Adipocyte (in vitro differentiated cells): ENCODE measurements around the gene ZNF526.

ENCODE experiments used
- DNase-seq: peaks from one replicate; pipeline ENCODE4 v3.0.0-alpha.2; 2015; ENCODE audit warnings: low read depth
- H3K27me3 ChIP-seq: replicated peaks from 2 replicates; pipeline ENCODE4 v1.7.0; 2013; ENCODE audit warnings: mild to moderate bottlenecking, low read length, moderate library complexity; ENCODE audit not compliant: control insufficient read depth, insufficient read depth
- H3K36me3 ChIP-seq: 2 replicates; pipeline ENCODE4 v1.7.0; 2013; ENCODE audit warnings: low read length, mild to moderate bottlenecking, moderate library complexity; ENCODE audit not compliant: control insufficient read depth, insufficient read depth, severe bottlenecking
- H3K4me1 ChIP-seq: 2 replicates; pipeline ENCODE4 v1.7.0; 2013; ENCODE audit warnings: mild to moderate bottlenecking, low read length, moderate library complexity; ENCODE audit not compliant: control insufficient read depth, insufficient read depth
- H3K4me3 ChIP-seq: 2 replicates; pipeline ENCODE4 v1.7.0; 2013; ENCODE audit warnings: mild to moderate bottlenecking, low read length, moderate library complexity
- H3K9ac ChIP-seq: 2 replicates; pipeline ENCODE4 v1.7.0; 2013; ENCODE audit warnings: mild to moderate bottlenecking, low read length, moderate library complexity
- H3K9me3 ChIP-seq: 2 replicates; pipeline ENCODE4 v1.7.0; 2013; ENCODE audit warnings: mild to moderate bottlenecking, low read length, moderate library complexity; ENCODE audit not compliant: control insufficient read depth

The ZNF526 gene

GRCh38 chr19:42212886-42213285, 7.2 kb upstream of the ZNF526 start:
- H3K4me3 ChIP-seq = no peak overlapping the region
- H3K4me1 ChIP-seq = peaks cover 11% of the 10 kb centered on the region
- DNase-seq = no peak
- no peak overlapping the region for H3K9ac ChIP-seq
- H3K9me3 ChIP-seq = no peaks in the 10 kb centered on the region
- no peaks in the 10 kb centered on the region for H3K27me3 ChIP-seq
- H3K36me3 ChIP-seq = peaks cover 28% of the 10 kb centered on the region

- H3K9ac ChIP-seq = no peak overlapping the region
- no peaks in the 10 kb centered on the region for H3K27me3 ChIP-seq
- peaks cover 14% of the 10 kb centered on the region for H3K36me3 ChIP-seq
- DNase-seq = no peak
- H3K4me3 ChIP-seq = no peak overlapping the region
- no peaks in the 10 kb centered on the region for H3K9me3 ChIP-seq
- peaks cover 20% of the 10 kb centered on the region for H3K4me1 ChIP-seq
These were observed 5.2 kb upstream of the ZNF526 start for GRCh38 chr19:42214810-42215485.

- H3K36me3 ChIP-seq = peaks cover 13% of the 10 kb centered on the region
- peak; percentile 69 for DNase-seq
- no peaks in the 10 kb centered on the region for H3K9me3 ChIP-seq
- peaks cover 32% of the 10 kb centered on the region for H3K4me1 ChIP-seq
- H3K9ac ChIP-seq = peak overlapping the region; percentile 89
- H3K27me3 ChIP-seq = no peaks in the 10 kb centered on the region
- H3K4me3 ChIP-seq = peak overlapping the region; percentile 96
These were observed 3.2 kb upstream of the ZNF526 start for GRCh38 chr19:42216653-42217519.

- Histone ChIP-seq H3K4me1 (peaks cover 32% of the 10 kb centered on the region), H3K9me3 (no peaks in the 10 kb centered on the region), H3K36me3 (peaks cover 13% of the 10 kb centered on the region), H3K9ac (peak within 1 kb of the TSS; percentile 89), H3K27me3 (no peaks in the 10 kb centered on the region), H3K4me3 (peak within 1 kb of the TSS; percentile 96)
- DNase-seq = peak; percentile 97
These were observed 2.3 kb upstream of the ZNF526 start, which contains the start of gene DEDD2 for GRCh38 chr19:42217520-42218437. Gene DEDD2, minus strand, starts transcription at chr19:42217677. Its CDS starts 670 bp downstream, at chr19:42217007.

GRCh38 chr19:42220751-42221097, 612 bp downstream of the ZNF526 start:
- no peak for DNase-seq

GRCh38 chr19:42224940-42225717, 5.0 kb downstream of the ZNF526 start:
- no peaks in the 10 kb centered on the region for H3K27me3 ChIP-seq
- H3K36me3 ChIP-seq = peaks cover 50% of the 10 kb centered on the region
- H3K9ac ChIP-seq = no peak overlapping the region
- peaks cover 18% of the 10 kb centered on the region for H3K4me1 ChIP-seq
- no peak for DNase-seq
- H3K9me3 ChIP-seq = no peaks in the 10 kb centered on the region
- no peak overlapping the region for H3K4me3 ChIP-seq

More at GRCh38 chr19:42220751-42221097, 612 bp downstream of the ZNF526 start:
- Histone ChIP-seq H3K27me3 (no peaks in the 10 kb centered on the region), H3K4me1 (peaks cover 32% of the 10 kb centered on the region), H3K9ac (peak overlapping the region; percentile 98), H3K36me3 (peaks cover 17% of the 10 kb centered on the region), H3K9me3 (no peaks in the 10 kb centered on the region), H3K4me3 (peak overlapping the region; percentile 98)

GRCh38 chr19:42225718-42226292, 5.7 kb downstream of the ZNF526 start:
- Histone ChIP-seq H3K9ac (no peak overlapping the region), H3K4me3 (no peak overlapping the region), H3K36me3 (peaks cover 54% of the 10 kb centered on the region), H3K27me3 (no peaks in the 10 kb centered on the region), H3K9me3 (no peaks in the 10 kb centered on the region), H3K4me1 (peaks cover 15% of the 10 kb centered on the region)
- no peak for DNase-seq

- DNase-seq = no peak
- no peaks in the 10 kb centered on the region for H3K9me3 ChIP-seq
- peaks cover 65% of the 10 kb centered on the region for H3K36me3 ChIP-seq
- no peak overlapping the region for H3K4me3 ChIP-seq
- no peaks in the 10 kb centered on the region for H3K27me3 ChIP-seq
- H3K4me1 ChIP-seq = peaks cover 7% of the 10 kb centered on the region
- no peak overlapping the region for H3K9ac ChIP-seq
These were observed 6.8 kb downstream of the ZNF526 start for GRCh38 chr19:42226886-42227285.

- no peak for DNase-seq
- no peak overlapping the region for H3K4me3 ChIP-seq
- peaks cover 80% of the 10 kb centered on the region for H3K36me3 ChIP-seq
These were observed 8.5 kb downstream of the ZNF526 start for GRCh38 chr19:42228641-42229040.

GRCh38 chr19:42229301-42229854, 9.3 kb downstream of the ZNF526 start:
- Histone ChIP-seq H3K4me3 (no peak overlapping the region), H3K36me3 (peaks cover 84% of the 10 kb centered on the region), H3K9ac (no peak overlapping the region), H3K9me3 (no peaks in the 10 kb centered on the region), H3K27me3 (no peaks in the 10 kb centered on the region), H3K4me1 (peaks cover 6% of the 10 kb centered on the region)
- DNase-seq = no peak

More at GRCh38 chr19:42228641-42229040, 8.5 kb downstream of the ZNF526 start:
- H3K9me3 ChIP-seq = no peaks in the 10 kb centered on the region
- no peaks in the 10 kb centered on the region for H3K27me3 ChIP-seq
- H3K9ac ChIP-seq = no peak overlapping the region
- H3K4me1 ChIP-seq = peaks cover 6% of the 10 kb centered on the region
